KBM-7 (cell line): ENCODE results near the gene STN1.

Source experiments
- DNase-seq: peaks from one replicate; pipeline ENCODE4 v3.0.0-alpha.2; 2015
- in situ Hi-C: fragments of 300-500 bp; cut with MboI; formaldehyde crosslinking; loops from 2 replicates; pipeline ENCODE4 v1.14.3; 2020; ENCODE audit warnings: low sequenced_read_pairs, low pct_unique_long_range_greater_than_20kb, mixed read lengths

STN1 gene

GRCh38 chr10:103931603-103932002 is 13.6 kb upstream of the STN1 start:
- in situ Hi-C loops, result no loop called here
- DNase-seq, result no peak

DNA sequence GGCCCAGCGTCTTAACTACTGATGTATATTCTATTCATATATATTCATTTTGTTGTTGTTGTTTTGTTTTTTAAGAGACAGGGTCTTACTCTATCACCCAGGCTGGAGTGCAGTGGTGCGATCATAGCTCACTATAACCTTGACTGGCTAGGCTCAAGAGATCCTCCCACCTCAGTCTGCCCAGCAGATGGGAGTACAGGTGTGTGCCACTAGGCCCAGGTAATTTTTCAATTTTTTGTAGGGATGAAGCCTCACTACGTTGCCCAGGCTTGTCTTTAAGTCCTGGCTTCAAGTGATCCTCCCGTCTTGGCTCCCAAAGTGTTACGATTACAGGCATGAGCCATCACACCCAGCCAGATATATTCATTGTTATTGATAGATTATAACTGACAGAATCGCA is 12.9 kb upstream of the STN1 start:
- in situ Hi-C loops, result no loop called here
- DNase-seq, result no peak

DNA sequence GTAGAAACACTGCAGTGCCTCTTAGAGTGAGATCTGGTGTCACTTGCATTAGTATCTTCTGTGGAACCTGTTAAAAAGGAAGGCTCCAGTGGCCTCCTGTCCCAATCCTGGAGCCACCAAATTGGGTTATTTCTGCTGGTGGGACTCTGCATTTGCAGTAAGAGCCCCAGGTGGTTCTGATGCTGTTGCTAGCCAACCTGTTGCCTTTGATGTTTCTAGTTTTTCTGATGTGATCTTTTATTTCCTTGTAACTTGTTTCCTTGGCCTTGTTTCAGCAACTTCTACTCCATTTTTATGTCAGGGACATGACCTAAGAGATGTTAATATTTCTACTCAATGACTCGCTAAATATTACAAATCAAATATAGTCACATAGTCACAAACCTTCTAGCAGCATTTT is 12.5 kb upstream of the STN1 start:
- DNase-seq, result no peak
- in situ Hi-C loops, result no loop called here

DNA sequence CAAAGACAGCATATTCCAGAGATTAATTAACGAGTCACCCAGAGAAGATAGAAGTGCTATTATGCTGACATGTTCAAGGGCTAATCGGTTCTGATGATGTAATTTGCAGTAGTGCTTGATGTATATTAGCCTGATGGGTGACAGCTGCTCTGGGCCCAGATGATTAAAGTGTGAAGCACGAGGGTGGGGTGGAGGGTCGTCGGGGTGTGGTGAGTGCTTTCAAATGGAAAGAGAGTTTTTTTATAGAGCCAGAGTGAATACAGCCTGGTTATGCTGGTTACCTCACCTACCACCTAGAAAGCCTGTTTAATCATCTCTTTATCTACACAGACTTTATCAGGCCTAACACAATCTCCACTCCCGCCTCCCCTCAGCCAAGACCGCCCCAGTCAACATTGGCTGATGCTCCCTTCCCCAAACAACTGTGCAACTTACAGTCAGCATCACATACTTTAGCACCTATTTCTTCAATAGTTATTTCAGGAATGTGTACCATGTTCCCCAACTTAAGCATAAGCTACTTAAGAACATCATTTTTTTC is 11.5 kb upstream of the STN1 start:
- no peak for DNase-seq
- in situ Hi-C loops, result no loop called here

DNA sequence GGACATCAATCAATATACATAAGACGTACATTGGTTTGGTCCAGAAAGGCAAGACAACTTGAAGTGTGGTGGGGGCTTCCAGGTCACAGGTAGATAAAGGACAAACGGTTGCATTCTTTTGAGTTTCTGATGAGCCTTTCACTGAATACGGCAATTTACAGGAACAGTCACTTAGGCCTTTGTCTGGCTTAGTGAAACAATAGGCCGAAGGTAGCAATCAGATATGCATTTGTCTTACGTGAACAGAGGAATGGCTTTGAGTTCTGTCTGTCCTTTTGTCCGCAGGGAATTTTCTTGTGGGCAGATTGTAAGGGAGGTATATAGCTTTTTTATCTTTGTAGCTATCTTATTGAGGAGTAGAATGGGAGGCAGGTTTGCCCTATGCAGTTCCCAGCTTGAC is 10.8 kb upstream of the STN1 start:
- in situ Hi-C loops, result no loop called here
- DNase-seq, result no peak

GRCh38 chr10:103926722-103927319 is 8.8 kb upstream of the STN1 start:
- in situ Hi-C loops, result no loop called here
- DNase-seq, result no peak

GRCh38 chr10:103925591-103925990 is 7.6 kb upstream of the STN1 start:
- DNase-seq, result no peak
- in situ Hi-C loops, result no loop called here

- no peak for DNase-seq
- in situ Hi-C loops, result no loop called here
These were observed 5.5 kb upstream of the STN1 start for GRCh38 chr10:103923502-103923901.

- DNase-seq, result no peak
- in situ Hi-C loops, result no loop called here
These were observed 4.7 kb upstream of the STN1 start for GRCh38 chr10:103922659-103923058.

DNA sequence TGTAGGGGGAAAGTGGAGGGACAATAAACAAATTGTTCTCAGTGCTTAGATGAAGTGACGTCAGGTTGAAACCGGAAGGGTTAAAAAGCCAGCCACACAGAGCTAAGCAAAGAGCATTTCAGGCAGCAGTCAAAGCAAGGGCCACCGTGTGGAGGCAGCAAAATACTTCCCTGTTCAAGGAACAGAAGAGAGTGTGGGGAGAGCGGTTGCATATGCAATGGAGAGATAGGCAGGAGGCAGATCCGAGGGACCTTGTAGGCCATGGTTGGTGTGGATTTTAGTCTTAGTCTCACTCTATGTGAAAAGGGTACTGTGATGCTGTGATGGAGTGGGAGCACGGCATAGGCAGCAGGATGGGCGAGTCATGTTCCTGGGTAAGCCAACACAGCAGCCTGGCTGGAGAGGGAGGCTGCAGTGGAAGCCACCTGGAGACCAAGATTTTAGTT is 3.8 kb upstream of the STN1 start:
- in situ Hi-C loops, result no loop called here
- DNase-seq, result peak; percentile 77

- DNase-seq, result no peak
- in situ Hi-C loops, result no loop called here
These were observed 3.3 kb upstream of the STN1 start for GRCh38 chr10:103921248-103921647.

GRCh38 chr10:103919648-103920025 is 1.7 kb upstream of the STN1 start:
- in situ Hi-C loops, result no loop called here
- DNase-seq, result no peak

DNA sequence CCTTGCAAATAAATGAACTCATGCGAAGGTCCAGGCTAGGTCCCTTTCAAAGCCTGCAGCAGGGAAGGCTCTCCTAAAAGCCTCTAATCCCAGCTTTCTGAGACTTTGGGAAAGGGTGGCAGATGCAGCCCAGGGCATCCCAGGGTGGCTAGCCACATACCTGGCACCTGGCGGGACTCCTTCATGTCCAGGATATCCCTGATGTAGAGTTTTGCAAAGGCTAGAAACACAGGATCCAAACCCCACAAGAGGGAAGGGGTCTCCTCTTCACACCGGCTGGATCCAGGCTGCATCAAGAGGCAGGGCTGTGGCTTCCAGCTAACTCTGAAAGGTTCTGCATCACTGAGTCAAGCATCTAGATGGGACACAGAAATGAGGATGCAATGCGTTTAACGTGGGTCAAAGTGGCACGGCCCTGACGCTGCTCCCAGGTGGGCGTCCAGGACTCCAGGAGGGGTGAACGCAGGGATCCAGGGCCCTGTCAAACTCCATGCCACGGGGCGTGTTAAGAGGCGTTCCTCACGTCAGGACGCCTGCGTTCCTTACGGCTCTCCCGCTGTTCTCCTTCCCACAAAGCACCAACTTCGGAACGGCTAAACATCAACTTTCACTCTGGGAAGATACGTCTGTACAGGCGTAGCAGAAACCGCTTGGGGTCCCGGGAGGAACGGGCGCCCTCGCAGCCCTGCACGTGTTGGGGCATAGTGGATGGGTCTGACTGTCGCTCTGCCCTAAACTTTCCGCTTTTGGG is 507 bp downstream of the STN1 start:
- in situ Hi-C loops, result no loop called here
- no peak for DNase-seq

DNA sequence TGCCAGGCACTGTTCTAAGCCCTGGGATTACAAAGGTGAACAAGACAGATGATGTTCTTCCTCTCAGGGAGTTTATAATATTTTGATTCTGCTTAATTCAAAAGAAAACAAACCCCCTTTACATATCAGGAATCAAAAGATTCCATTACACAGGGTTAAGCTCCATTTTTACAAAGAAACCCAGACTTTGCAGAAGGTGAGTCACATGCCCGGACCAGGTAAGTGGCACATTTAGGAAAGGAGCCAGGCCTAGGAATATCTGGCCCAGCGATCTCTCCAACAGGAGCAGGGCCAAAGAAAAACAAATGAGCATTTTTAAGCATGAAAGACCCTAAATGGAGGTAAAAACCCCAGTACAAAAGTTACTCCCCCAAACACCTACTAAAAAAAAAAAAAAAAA is 1.1 kb downstream of the STN1 start:
- in situ Hi-C loops, result no loop called here
- DNase-seq, result no peak

- in situ Hi-C loops, result no loop called here
- DNase-seq, result no peak
These were observed 1.7 kb downstream of the STN1 start for GRCh38 chr10:103916254-103916653.

- DNase-seq, result peak; percentile 39
- in situ Hi-C loops, result no loop called here
These were observed 2.2 kb downstream of the STN1 start for GRCh38 chr10:103915796-103916195.

GRCh38 chr10:103912759-103913158 is 5.2 kb downstream of the STN1 start:
- in situ Hi-C loops, result no loop called here
- DNase-seq, result no peak

GRCh38 chr10:103911021-103911459 is 6.9 kb downstream of the STN1 start:
- DNase-seq, result peak; percentile 83
- in situ Hi-C loops, result no loop called here

DNA sequence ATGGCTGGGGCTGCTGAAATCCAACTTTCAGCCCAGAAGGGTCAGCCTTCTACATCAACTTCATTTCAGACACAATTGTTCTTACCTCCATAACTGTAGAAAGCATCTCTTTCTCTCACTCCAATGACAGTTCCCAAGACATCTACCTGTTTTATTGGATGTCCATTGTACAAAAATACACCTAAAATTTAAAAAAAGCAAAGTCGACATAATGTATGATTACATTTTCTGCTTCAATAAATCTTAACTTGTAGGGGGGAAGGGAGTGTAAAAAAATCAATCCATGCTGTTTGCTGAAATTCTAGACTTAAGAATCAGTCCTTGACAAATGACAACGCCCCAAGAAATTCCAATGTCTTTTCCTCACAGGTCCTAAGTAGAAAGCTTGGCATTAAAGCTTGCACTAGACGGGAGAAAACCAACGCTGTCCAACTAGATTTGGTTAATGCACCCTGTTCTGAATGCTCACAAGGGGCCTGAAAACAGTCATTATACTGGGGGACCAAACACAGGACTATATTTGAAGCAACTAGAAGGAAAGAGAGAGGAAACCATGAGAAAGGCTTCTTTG is 7.5 kb downstream of the STN1 start:
- in situ Hi-C loops, result no loop called here
- DNase-seq, result no peak

DNA sequence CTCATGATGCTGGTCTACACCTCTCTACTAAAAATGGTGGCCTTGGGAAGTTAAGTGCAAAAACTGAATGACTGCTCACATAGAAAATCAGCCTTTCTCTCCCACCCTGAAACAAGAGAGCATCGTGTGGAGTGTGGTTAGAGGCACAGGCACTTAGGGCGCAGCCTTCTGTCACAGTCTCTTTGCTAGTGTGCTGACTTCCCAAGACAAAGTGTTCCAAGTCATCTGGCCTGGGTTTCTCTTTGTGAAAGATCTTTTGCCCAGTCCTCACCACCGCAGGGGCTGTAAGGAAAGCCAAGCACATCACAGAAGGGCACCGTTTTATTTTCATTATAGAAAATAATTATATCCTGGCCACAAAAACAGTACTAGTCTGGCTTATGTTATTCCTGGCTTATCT is 12.5 kb downstream of the STN1 start:
- DNase-seq, result no peak
- in situ Hi-C loops, result no loop called here
